Measurements from ENCODE around the gene NLGN3.

GRCh38 chrX:71159335-71159734, 14.7 kb downstream of the NLGN3 start:
- no peak for TF ChIP-seq CTCF (conservative IDR thresholded peaks at IDR 0.05 in 1 of 2, IDR thresholded peaks at IDR 0.05 in 1 of 2; ENCODE audit: extremely low read depth in 1 of 2, insufficient read depth in 1 of 2, low read depth in 1 of 2, low read length in 2 of 2)
- no peak for TF ChIP-seq EZH2 (IDR thresholded peaks at IDR 0.05; ENCODE audit: borderline replicate concordance, low read length)
